Measurements from ENCODE around the gene LRRC70. TPM values are rescaled to one million over a fixed set of nuclear protein-coding genes. Genes with fewer than 3 reads are reported as not detected.
"Not testable (repeated sequence)": the region's sequence is repeated elsewhere in the genome, so short reads cannot be mapped to it uniquely, and the experiment has no call there.

Gene LRRC70
- total RNA-seq, 6 donors from 2014 or later: 0.89 to 4.8 (median 3.5) TPM

GRCh38 chr5:62616615-62617277 lies 38.1 kb downstream of the LRRC70 start:
- Histone ChIP-seq H3K27me3 (no peaks in the 10 kb centered on the region), H3K9me3 (no peaks in the 10 kb centered on the region), H3K27ac (no peak overlapping the region), H3K4me3 (no peak overlapping the region), H3K36me3 (no peaks in the 10 kb centered on the region), H3K4me1 (no peaks in the 10 kb centered on the region)
- TF ChIP-seq POLR2AphosphoS5 (IDR thresholded peaks at IDR 0.05) (no peak), EP300 (IDR thresholded peaks at IDR 0.05) (no peak), CTCF (IDR thresholded peaks at IDR 0.05) (no peak), POLR2A (IDR thresholded peaks at IDR 0.05) (no peak)
- DNase-seq (no peak), ATAC-seq (ENCODE audit: low FRiP score in 2 of 2) (no peak)
- 92 to 94% methylated on average over 2 of the region's 2 CpGs for WGBS, 2 donors

- no peak for ATAC-seq (ENCODE audit: low FRiP score in 2 of 2)
- TF ChIP-seq POLR2AphosphoS5 (IDR thresholded peaks at IDR 0.05) (no peak), EP300 (IDR thresholded peaks at IDR 0.05) (no peak), CTCF (IDR thresholded peaks at IDR 0.05) (no peak), POLR2A (IDR thresholded peaks at IDR 0.05) (no peak)
- Histone ChIP-seq H3K9me3 (no peaks in the 10 kb centered on the region), H3K36me3 (no peaks in the 10 kb centered on the region), H3K4me1 (no peaks in the 10 kb centered on the region), H3K4me3 (no peak overlapping the region), H3K27ac (no peak overlapping the region), H3K27me3 (no peaks in the 10 kb centered on the region)
- DNase-seq: no peak
These were observed 39.3 kb downstream of the LRRC70 start for GRCh38 chr5:62617943-62618342.

GRCh38 chr5:62620761-62621160 lies 42.1 kb downstream of the LRRC70 start:
- 90 to 95% methylated on average over 5 of the region's 5 CpGs for WGBS, 2 donors
- no peaks in the 10 kb centered on the region for H3K4me1 ChIP-seq
- DNase-seq: no peak

GRCh38 chr5:62621280-62621679 lies 42.7 kb downstream of the LRRC70 start:
- Histone ChIP-seq H3K9me3 (no peaks in the 10 kb centered on the region), H3K36me3 (no peaks in the 10 kb centered on the region), H3K4me1 (no peaks in the 10 kb centered on the region), H3K27ac (no peak overlapping the region), H3K27me3 (no peaks in the 10 kb centered on the region), H3K4me3 (no peak overlapping the region)
- DNase-seq (no peak), ATAC-seq (ENCODE audit: low FRiP score in 2 of 2) (no peak)
- TF ChIP-seq CTCF (IDR thresholded peaks at IDR 0.05) (no peak), POLR2AphosphoS5 (IDR thresholded peaks at IDR 0.05) (no peak)
- 90 to 93% methylated on average over 5 to 6 of the region's 6 CpGs for WGBS, 2 donors

More at GRCh38 chr5:62620761-62621160, 42.1 kb downstream of the LRRC70 start:
- no peaks in the 10 kb centered on the region for H3K27me3 ChIP-seq
- no peak overlapping the region for H3K27ac ChIP-seq
- TF ChIP-seq POLR2A (IDR thresholded peaks at IDR 0.05) (no peak), POLR2AphosphoS5 (IDR thresholded peaks at IDR 0.05) (no peak), EP300 (IDR thresholded peaks at IDR 0.05) (no peak), CTCF (IDR thresholded peaks at IDR 0.05) (no peak)
- no peaks in the 10 kb centered on the region for H3K36me3 ChIP-seq
- ATAC-seq (ENCODE audit: low FRiP score in 2 of 2): no peak
- no peak overlapping the region for H3K4me3 ChIP-seq
- H3K9me3 ChIP-seq: no peaks in the 10 kb centered on the region

- no peaks in the 10 kb centered on the region for H3K27me3 ChIP-seq
- H3K4me1 ChIP-seq: no peaks in the 10 kb centered on the region
- DNase-seq: no peak
- no peaks in the 10 kb centered on the region for H3K9me3 ChIP-seq
- H3K4me3 ChIP-seq: no peak overlapping the region
- peaks cover 0 to 10% (median 6%) of the 10 kb centered on the region in 4 donors for H3K36me3 ChIP-seq
- 89 to 100% methylated on average over 1 of the region's 1 CpG for WGBS, 2 donors
- ATAC-seq (ENCODE audit: low FRiP score in 2 of 2): no peak
- TF ChIP-seq EP300 (IDR thresholded peaks at IDR 0.05) (no peak), POLR2AphosphoS5 (IDR thresholded peaks at IDR 0.05) (no peak), CTCF (IDR thresholded peaks at IDR 0.05) (no peak)
- no peak overlapping the region for H3K27ac ChIP-seq
These were observed 44.7 kb downstream of the LRRC70 start for GRCh38 chr5:62623271-62623670.

- not testable (repeated sequence) for H3K9me3 ChIP-seq; H3K27me3 ChIP-seq; ATAC-seq (ENCODE audit: low FRiP score in 2 of 2); DNase-seq; H3K4me3 ChIP-seq; H3K4me1 ChIP-seq; H3K27ac ChIP-seq
- 95 to 97% methylated on average over 7 of the region's 7 CpGs for whole genome bisulfite sequencing, 2 donors
- H3K36me3 ChIP-seq: peaks cover 0 to 11% (median 6%) of the 10 kb centered on the region in 4 donors
These were observed 45.8 kb downstream of the LRRC70 start for GRCh38 chr5:62624436-62624835.

All from upper lobe of left lung (tissue), 6 donors.